HG03457 (cell line): ENCODE measurements around the gene CYP3A4.
"Not testable (repeated sequence)": the region's sequence is repeated elsewhere in the genome, so short reads cannot be mapped to it uniquely, and the experiment has no call there.

Experiments
- ATAC-seq: cut with Tn5 transposase; IDR thresholded peaks from one replicate; pipeline ENCODE4 v1.9.1; 2021; ENCODE audit warnings: moderate number of reproducible peaks; ENCODE audit not compliant: unreplicated experiment

The CYP3A4 gene

GRCh38 chr7:99762680-99763327 lies 21.2 kb downstream of the CYP3A4 start:
- ATAC-seq = no peak

- ATAC-seq = no peak
Observed at GRCh38 chr7:99755085-99755484, 28.9 kb downstream of the CYP3A4 start.

GRCh38 chr7:99752356-99752755 lies 31.6 kb downstream of the CYP3A4 start:
- ATAC-seq = no peak

- not testable (repeated sequence) for ATAC-seq
Observed at GRCh38 chr7:99751322-99752052, 32.5 kb downstream of the CYP3A4 start.

- ATAC-seq = no peak
Observed at GRCh38 chr7:99748846-99749579, 35.0 kb downstream of the CYP3A4 start.

GRCh38 chr7:99746915-99747314 lies 37.1 kb downstream of the CYP3A4 start:
- not testable (repeated sequence) for ATAC-seq

GRCh38 chr7:99745395-99745794 lies 38.6 kb downstream of the CYP3A4 start:
- ATAC-seq = not testable (repeated sequence)

- ATAC-seq = no peak
Observed at GRCh38 chr7:99742737-99743394, 41.1 kb downstream of the CYP3A4 start.

- ATAC-seq = no peak
Observed at GRCh38 chr7:99741441-99741795, 42.6 kb downstream of the CYP3A4 start.

GRCh38 chr7:99740573-99741440 lies 43.2 kb downstream of the CYP3A4 start:
- ATAC-seq = no peak

- ATAC-seq = no peak
Observed at GRCh38 chr7:99739699-99740572, 44.0 kb downstream of the CYP3A4 start.

GRCh38 chr7:99737726-99738125 lies 46.3 kb downstream of the CYP3A4 start:
- no peak for ATAC-seq

GRCh38 chr7:99736667-99737066 lies 47.3 kb downstream of the CYP3A4 start:
- not testable (repeated sequence) for ATAC-seq

GRCh38 chr7:99734987-99735386 lies 49.0 kb downstream of the CYP3A4 start, which contains the start of gene CYP3A7:
Gene CYP3A7 (minus strand): TSS chr7:99735196. CDS start chr7:99735093, 103 bp downstream.
- no peak for ATAC-seq

GRCh38 chr7:99733448-99733847 lies 50.5 kb downstream of the CYP3A4 start:
- no peak for ATAC-seq

- no peak for ATAC-seq
Observed at GRCh38 chr7:99733003-99733402, 51.0 kb downstream of the CYP3A4 start.

- no peak for ATAC-seq
Observed at GRCh38 chr7:99731638-99732374, 52.2 kb downstream of the CYP3A4 start.

GRCh38 chr7:99730992-99731391 lies 53.0 kb downstream of the CYP3A4 start:
- ATAC-seq = no peak
